GM12872 (cell line): ENCODE results near the gene PHKA2.

Source experiments
- CTCF ChIP-seq: IDR thresholded peaks from 3 replicates; pipeline ENCODE4 v1.5.1; 2011; ENCODE audit warnings: low read depth, mild to moderate bottlenecking, low read length, moderate library complexity; ENCODE audit not compliant: insufficient read depth

Gene PHKA2

GRCh38 chrX:18931972-18932371 is 51.9 kb downstream of the PHKA2 start:
- TF ChIP-seq CTCF = peak; percentile 29; the same call in 1 of the 3 replicates

GRCh38 chrX:18929775-18930174 is 54.1 kb downstream of the PHKA2 start:
- TF ChIP-seq CTCF = no peak

GRCh38 chrX:18927558-18927957 is 56.4 kb downstream of the PHKA2 start:
- TF ChIP-seq CTCF = no peak

GRCh38 chrX:18924507-18925088 is 59.3 kb downstream of the PHKA2 start:
- no peak for TF ChIP-seq CTCF

GRCh38 chrX:18920566-18920965 is 63.3 kb downstream of the PHKA2 start:
- no peak for TF ChIP-seq CTCF

GRCh38 chrX:18920079-18920478 is 63.8 kb downstream of the PHKA2 start:
- TF ChIP-seq CTCF = no peak

GRCh38 chrX:18917831-18918230 is 66.1 kb downstream of the PHKA2 start:
- no peak for TF ChIP-seq CTCF
